Measurements from ENCODE around the gene ARHGAP30.

- no peak for TF ChIP-seq POLR2A (IDR thresholded peaks at IDR 0.05)
- TF ChIP-seq POLR2AphosphoS5 (IDR thresholded peaks at IDR 0.05; ENCODE audit: insufficient read depth in 1 of 2, low read depth in 1 of 2) = peak in 1 of 2 donors; percentile 36
- no peak for TF ChIP-seq CTCF (IDR thresholded peaks at IDR 0.05)
These were observed 24.6 kb downstream of the ARHGAP30 start for GRCh38 chr1:161044908-161045735.

Measured in vagina (tissue), 2 donors.